SK-N-SH (cell line): ENCODE measurements around the gene ZDHHC11B. TPM values are rescaled to one million over a fixed set of nuclear protein-coding genes. Genes with fewer than 3 reads are reported as not detected.

Source experiments
- CTCF ChIA-PET: fragments of 300-600, 350-600 bp; formaldehyde crosslinking; extraction: SDS; loops from one replicate; lab custom pipeline; 2021; lab: Yijun Ruan, JAX
- POLR2A ChIA-PET: fragments of 350-600 bp; sonication (Branson Sonifier 250); formaldehyde crosslinking; extraction: SDS; loops from one replicate; lab custom pipeline; 2020; ENCODE audit warnings: antibody characterized with exemption, inconsistent platforms; lab: Yijun Ruan, JAX
- DNase-seq: peaks from one replicate; pipeline ENCODE4 v3.0.0; 2012
- H2AFZ ChIP-seq: fragments of 200-600 bp; sonication (generic); 2 replicates; pipeline ENCODE4 v1.8.1; 2016; ENCODE audit warnings: antibody characterized with exemption, mild to moderate bottlenecking, low read depth
- H3F3A ChIP-seq: fragments of 200-600 bp; sonication (generic); replicated peaks from 2 replicates; pipeline ENCODE3; 2016; ENCODE audit warnings: antibody characterized with exemption, mild to moderate bottlenecking; ENCODE audit not compliant: insufficient read depth
- H3K27ac ChIP-seq, 2 experiments: fragments of 200-500 bp in 1 of 2; fragments of 200-600 bp in 1 of 2; sonication (Bioruptor generic) in 1 of 2; sonication (generic), shearing (Covaris generic) in 1 of 2; 2 replicates each; pipeline versions ENCODE4 v1.5.1 to v1.6.1; 2014 to 2016; ENCODE audit warnings: low read depth in 2 of 2, inconsistent platforms in 1 of 2, low read length in 1 of 2, mild to moderate bottlenecking in 1 of 2, mixed read lengths in 1 of 2
- H3K27me3 ChIP-seq: fragments of 200-600 bp; sonication (generic), shearing (Covaris generic); 2 replicates; pipeline ENCODE4 v1.6.1; 2016; ENCODE audit warnings: mixed run types; ENCODE audit not compliant: insufficient read depth
- H3K36me3 ChIP-seq, 2 experiments: fragments of 200-500 bp in 1 of 2; fragments of 200-600 bp in 1 of 2; sonication (Bioruptor generic) in 1 of 2; sonication (generic) in 1 of 2; replicated peaks in 1 of 2; 2 replicates each; pipeline versions ENCODE3 to v1.5.1; 2014 to 2016; ENCODE audit warnings: low read length in 1 of 2, mild to moderate bottlenecking in 1 of 2; ENCODE audit not compliant: insufficient read depth in 2 of 2, control insufficient read depth in 1 of 2
- H3K4me1 ChIP-seq, 2 experiments: fragments of 200-500 bp in 1 of 2; fragments of 200-600 bp in 1 of 2; sonication (Bioruptor generic) in 1 of 2; sonication (generic), shearing (Covaris generic) in 1 of 2; 2 replicates each; pipeline versions ENCODE4 v1.5.1 to v1.6.1; 2014 to 2016; ENCODE audit warnings: low read depth in 1 of 2, low read length in 1 of 2, mixed run types in 1 of 2; ENCODE audit not compliant: insufficient read depth in 2 of 2, control insufficient read depth in 1 of 2
- H3K4me2 ChIP-seq: fragments of 200-600 bp; sonication (generic), shearing (Covaris generic); 2 replicates; pipeline ENCODE4 v1.6.1; 2017; ENCODE audit warnings: mixed run types
- H3K4me3 ChIP-seq, 2 experiments: fragments of 200-500 bp in 1 of 2; fragments of 200-600 bp in 1 of 2; sonication (Bioruptor generic) in 1 of 2; sonication (generic), shearing (Covaris generic) in 1 of 2; 2 replicates each; pipeline versions ENCODE4 v1.5.1 to v1.8.1; 2014 to 2016; ENCODE audit warnings: low read depth in 2 of 2, inconsistent platforms in 1 of 2, low read length in 1 of 2, mild to moderate bottlenecking in 1 of 2, mixed read lengths in 1 of 2, moderate library complexity in 1 of 2
- H3K79me2 ChIP-seq: fragments of 200-600 bp; sonication (generic); 2 replicates; pipeline ENCODE4 v1.8.1; 2017; ENCODE audit warnings: mild to moderate bottlenecking; ENCODE audit not compliant: insufficient read depth
- H3K9ac ChIP-seq: fragments of 200-600 bp; sonication (generic); 2 replicates; pipeline ENCODE4 v1.6.1; 2017; ENCODE audit warnings: mixed run types
- H3K9me2 ChIP-seq: fragments of 200-600 bp; sonication (generic); 2 replicates; pipeline ENCODE4 v1.6.1; 2017; ENCODE audit warnings: mixed run types
- H3K9me3 ChIP-seq: fragments of 200-600 bp; sonication (generic); 2 replicates; pipeline ENCODE4 v1.6.1; 2017; ENCODE audit warnings: mixed run types, mild to moderate bottlenecking, moderate library complexity
- H4K20me1 ChIP-seq: fragments of 200-600 bp; sonication (generic); 2 replicates; pipeline ENCODE4 v1.6.1; 2017; ENCODE audit warnings: mild to moderate bottlenecking, mixed run types; ENCODE audit not compliant: insufficient read depth
- EP300 ChIP-seq, 2 experiments: IDR thresholded peaks; 2 replicates each; pipeline versions ENCODE4 v1.4.0 to v1.6.1; 2012; ENCODE audit warnings: borderline replicate concordance in 1 of 2, low read depth in 1 of 2, low read length in 1 of 2
- EZH2phosphoT487 ChIP-seq: fragments of 200-600 bp; sonication (generic); IDR thresholded peaks from 2 replicates; pipeline ENCODE4 v1.6.1; 2017; ENCODE audit warnings: low read depth, mixed run types, mild to moderate bottlenecking, antibody characterized with exemption, moderate library complexity, borderline replicate concordance
- NRF1 ChIP-seq: IDR thresholded peaks from 2 replicates; pipeline ENCODE4 v1.6.1; 2012; ENCODE audit warnings: low read depth, mild to moderate bottlenecking, low read length
- RCOR1 ChIP-seq: fragments of 150-350 bp; IDR thresholded peaks from 2 replicates; pipeline ENCODE4 v1.6.1; 2017; ENCODE audit warnings: antibody characterized with exemption, low read length
- RFX5 ChIP-seq: IDR thresholded peaks from 2 replicates; pipeline ENCODE4 v1.6.1; 2012; ENCODE audit warnings: mild to moderate bottlenecking, improper control_type of control experiment, low read length
- RXRA ChIP-seq: IDR thresholded peaks from 2 replicates; pipeline ENCODE4 v1.4.0; 2012; ENCODE audit warnings: low read depth, mild to moderate bottlenecking, borderline replicate concordance
- SIN3A ChIP-seq: IDR thresholded peaks from 2 replicates; pipeline ENCODE4 v1.6.1; 2012; ENCODE audit warnings: low read depth, mild to moderate bottlenecking, low read length, moderate library complexity, borderline replicate concordance
- SMC3 ChIP-seq: IDR thresholded peaks from 2 replicates; pipeline ENCODE4 v1.6.1; 2012; ENCODE audit warnings: low read depth, low read length, improper control_type of control experiment
- TCF12 ChIP-seq: IDR thresholded peaks from 2 replicates; pipeline ENCODE4 v1.4.0; 2012
- ZBTB33 ChIP-seq: IDR thresholded peaks from 2 replicates; pipeline ENCODE4 v1.4.0; 2012; ENCODE audit warnings: low read depth, borderline replicate concordance
- WGBS: methylation state at CpG from one replicate; pipeline ENCODE4 v1.1.6; 2017; ENCODE audit warnings: low lambda C conversion rate; 5-methylcytosine and 5-hydroxymethylcytosine counted together
- polyA plus RNA-seq, 3 experiments: library from polyadenylated mRNA; depleted of rRNA; stranded (reverse); fragments of >200 nt; gene quantifications; 2 replicates each; pipeline ENCODE4 v1.2.3, GENCODE V29; 2012
- TF ChIP-seq, protein P1 (sequence below): IDR thresholded peaks from 2 replicates; pipeline ENCODE4 v1.6.1; 2012; ENCODE audit warnings: mild to moderate bottlenecking, low read depth, low read length, moderate library complexity
- TF ChIP-seq, protein P2 (sequence below): fragments of 150-350 bp; IDR thresholded peaks from 2 replicates; pipeline ENCODE4 v1.6.1; 2016; ENCODE audit warnings: mild to moderate bottlenecking, low read depth, low read length

Gene ZDHHC11B
- polyA plus RNA-seq, 1 of the 3 experiments (the other 2 are of a cell fraction), result not detected

- CTCF ChIA-PET, result interaction anchor here (0.6 to 7.2 kb wide), 9 partner anchors 17 to 1132 kb away, joined by 3 to 88 read pairs (median 4); no protein-coding TSS in a partner anchor
Observed at GRCh38 chr5:669842-670395, 114.6 kb downstream of the ZDHHC11B start.

More at GRCh38 chr5:669842-670395, 114.6 kb downstream of the ZDHHC11B start:
- 0 out of 2 replicates have a peak, but pooled peaks cover 3% of the 10 kb centered on the region for H4K20me1 ChIP-seq
- H3K9me3 ChIP-seq, result no peaks in the 10 kb centered on the region
- H3K27me3 ChIP-seq, result no peaks in the 10 kb centered on the region
- DNase-seq, result no peak
- H3K9ac ChIP-seq, result no peak overlapping the region
- peaks cover 0 to 2% of the 10 kb centered on the region in 2 experiments for H3K36me3 ChIP-seq
- 88% methylated on average over 4 of the region's 22 CpGs for WGBS
- H3K4me1 ChIP-seq, result peaks cover 12 to 23% of the 10 kb centered on the region in 2 experiments; a peak in 2 of 4 replicates
- no peaks in the 10 kb centered on the region for H3K79me2 ChIP-seq
- H3K27ac ChIP-seq, result no peak overlapping the region
- no peaks in the 10 kb centered on the region for H3K9me2 ChIP-seq
- TF ChIP-seq RCOR1, result no peak
- no peak for TF ChIP-seq EP300 (IDR thresholded peaks at IDR 0.05; ENCODE audit: borderline replicate concordance in 1 of 2, low read depth in 1 of 2, low read length in 1 of 2)
- no peak for TF ChIP-seq RFX5
- no peak for TF ChIP-seq ZBTB33
- TF ChIP-seq SMC3, result no peak
- TF ChIP-seq, protein P1, sequence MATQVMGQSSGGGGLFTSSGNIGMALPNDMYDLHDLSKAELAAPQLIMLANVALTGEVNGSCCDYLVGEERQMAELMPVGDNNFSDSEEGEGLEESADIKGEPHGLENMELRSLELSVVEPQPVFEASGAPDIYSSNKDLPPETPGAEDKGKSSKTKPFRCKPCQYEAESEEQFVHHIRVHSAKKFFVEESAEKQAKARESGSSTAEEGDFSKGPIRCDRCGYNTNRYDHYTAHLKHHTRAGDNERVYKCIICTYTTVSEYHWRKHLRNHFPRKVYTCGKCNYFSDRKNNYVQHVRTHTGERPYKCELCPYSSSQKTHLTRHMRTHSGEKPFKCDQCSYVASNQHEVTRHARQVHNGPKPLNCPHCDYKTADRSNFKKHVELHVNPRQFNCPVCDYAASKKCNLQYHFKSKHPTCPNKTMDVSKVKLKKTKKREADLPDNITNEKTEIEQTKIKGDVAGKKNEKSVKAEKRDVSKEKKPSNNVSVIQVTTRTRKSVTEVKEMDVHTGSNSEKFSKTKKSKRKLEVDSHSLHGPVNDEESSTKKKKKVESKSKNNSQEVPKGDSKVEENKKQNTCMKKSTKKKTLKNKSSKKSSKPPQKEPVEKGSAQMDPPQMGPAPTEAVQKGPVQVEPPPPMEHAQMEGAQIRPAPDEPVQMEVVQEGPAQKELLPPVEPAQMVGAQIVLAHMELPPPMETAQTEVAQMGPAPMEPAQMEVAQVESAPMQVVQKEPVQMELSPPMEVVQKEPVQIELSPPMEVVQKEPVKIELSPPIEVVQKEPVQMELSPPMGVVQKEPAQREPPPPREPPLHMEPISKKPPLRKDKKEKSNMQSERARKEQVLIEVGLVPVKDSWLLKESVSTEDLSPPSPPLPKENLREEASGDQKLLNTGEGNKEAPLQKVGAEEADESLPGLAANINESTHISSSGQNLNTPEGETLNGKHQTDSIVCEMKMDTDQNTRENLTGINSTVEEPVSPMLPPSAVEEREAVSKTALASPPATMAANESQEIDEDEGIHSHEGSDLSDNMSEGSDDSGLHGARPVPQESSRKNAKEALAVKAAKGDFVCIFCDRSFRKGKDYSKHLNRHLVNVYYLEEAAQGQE, result no peak
- TF ChIP-seq, protein P2, sequence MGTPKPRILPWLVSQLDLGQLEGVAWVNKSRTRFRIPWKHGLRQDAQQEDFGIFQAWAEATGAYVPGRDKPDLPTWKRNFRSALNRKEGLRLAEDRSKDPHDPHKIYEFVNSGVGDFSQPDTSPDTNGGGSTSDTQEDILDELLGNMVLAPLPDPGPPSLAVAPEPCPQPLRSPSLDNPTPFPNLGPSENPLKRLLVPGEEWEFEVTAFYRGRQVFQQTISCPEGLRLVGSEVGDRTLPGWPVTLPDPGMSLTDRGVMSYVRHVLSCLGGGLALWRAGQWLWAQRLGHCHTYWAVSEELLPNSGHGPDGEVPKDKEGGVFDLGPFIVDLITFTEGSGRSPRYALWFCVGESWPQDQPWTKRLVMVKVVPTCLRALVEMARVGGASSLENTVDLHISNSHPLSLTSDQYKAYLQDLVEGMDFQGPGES, result no peak
- no peak for TF ChIP-seq SIN3A
- no peak for TF ChIP-seq EZH2phosphoT487
- TF ChIP-seq NRF1, result no peak
- no peak for TF ChIP-seq RXRA
- no peak for TF ChIP-seq TCF12
- H2AFZ ChIP-seq, result no peak overlapping the region
- no peak overlapping the region for H3K4me2 ChIP-seq
- H3F3A ChIP-seq, result no peaks in the 10 kb centered on the region
- H3K4me3 ChIP-seq, result no peak overlapping the region
- POLR2A ChIA-PET, result interaction anchor here (0.6 kb wide), 1 partner anchor 47 kb away, joined by 4 read pairs; no protein-coding TSS in a partner anchor
